Fibroblast of lung (primary cell): ENCODE data around the gene MREG.

Source experiments
- CTCF ChIP-seq, 2 donors: IDR thresholded peaks in 1 of 2; conservative IDR thresholded peaks in 1 of 2; 1 replicate in 1 of 2; 2 replicates in 1 of 2; pipeline ENCODE4 v1.5.1; 2011 to 2012; ENCODE audit warnings: low read length in 2 of 2, control low read depth in 1 of 2, inconsistent platforms in 1 of 2, low read depth in 1 of 2, mild to moderate bottlenecking in 1 of 2
- EZH2 ChIP-seq: IDR thresholded peaks from 2 replicates; pipeline ENCODE4 v1.5.1; 2012; ENCODE audit warnings: low read length, control low read depth, mild to moderate bottlenecking; ENCODE audit errors: missing control alignments

DNA sequence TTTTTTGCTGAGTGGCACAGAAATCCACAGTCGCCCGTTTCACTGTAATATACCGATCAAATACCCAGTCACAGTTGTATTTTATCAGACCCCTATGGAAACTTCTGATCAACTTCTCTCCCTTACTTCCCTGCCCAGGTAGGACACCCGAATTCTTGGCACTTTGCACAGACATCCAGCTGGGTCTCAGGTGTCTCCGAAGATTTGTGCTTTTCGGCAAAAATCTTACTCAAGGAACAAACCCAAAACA lies 596 bp downstream of the MREG start:
- TF ChIP-seq CTCF (conservative IDR thresholded peaks at IDR 0.05 in 1 of 2, IDR thresholded peaks at IDR 0.05 in 1 of 2; ENCODE audit: low read depth in 1 of 2, low read length in 2 of 2), result no peak
- no peak for TF ChIP-seq EZH2
